ENCODE data around the gene TMEM245. TPM values are rescaled to one million over a fixed set of nuclear protein-coding genes. Genes with fewer than 3 reads are reported as not detected.
"Not testable (repeated sequence)": the region's sequence is repeated elsewhere in the genome, so short reads cannot be mapped to it uniquely, and the experiment has no call there.

The TMEM245 gene
- total RNA-seq, 1 donor from 2014 or later = 33.7 TPM

- no peak for DNase-seq (ENCODE audit: low spot score)
Measured at GRCh38 chr9:109072133-109072692, 47.5 kb downstream of the TMEM245 start.

GRCh38 chr9:109068764-109069163, 51.0 kb downstream of the TMEM245 start:
- no peak for ATAC-seq

More at GRCh38 chr9:109072133-109072692, 47.5 kb downstream of the TMEM245 start:
- no peak for ATAC-seq

GRCh38 chr9:109064963-109065702, 54.6 kb downstream of the TMEM245 start:
- ATAC-seq (no peak), DNase-seq (ENCODE audit: low spot score) (no peak)

More at GRCh38 chr9:109068764-109069163, 51.0 kb downstream of the TMEM245 start:
- no peak for DNase-seq (ENCODE audit: low spot score)

- DNase-seq (ENCODE audit: low spot score) (no peak), ATAC-seq (no peak)
Measured at GRCh38 chr9:109063760-109064159, 56.0 kb downstream of the TMEM245 start.

GRCh38 chr9:109062543-109062942, 57.2 kb downstream of the TMEM245 start:
- DNase-seq (ENCODE audit: low spot score) = no peak
- no peak for ATAC-seq

- no peak for ATAC-seq
- DNase-seq (ENCODE audit: low spot score) = no peak
Measured at GRCh38 chr9:109060191-109060590, 59.6 kb downstream of the TMEM245 start.

GRCh38 chr9:109053121-109053520, 66.6 kb downstream of the TMEM245 start:
- DNase-seq (ENCODE audit: low spot score); ATAC-seq: not testable (repeated sequence)

GRCh38 chr9:109052416-109052815, 67.3 kb downstream of the TMEM245 start:
- DNase-seq (ENCODE audit: low spot score) (no peak), ATAC-seq (no peak)

- DNase-seq (ENCODE audit: low spot score) (no peak), ATAC-seq (no peak)
Measured at GRCh38 chr9:109051733-109052132, 68.0 kb downstream of the TMEM245 start.

GRCh38 chr9:109050444-109050843, 69.3 kb downstream of the TMEM245 start:
- ATAC-seq (no peak), DNase-seq (ENCODE audit: low spot score) (no peak)

- ATAC-seq (no peak), DNase-seq (ENCODE audit: low spot score) (no peak)
Measured at GRCh38 chr9:109048822-109049221, 70.9 kb downstream of the TMEM245 start.

GRCh38 chr9:109047259-109047658, 72.5 kb downstream of the TMEM245 start:
- no peak for ATAC-seq

GRCh38 chr9:109046346-109046745, 73.4 kb downstream of the TMEM245 start:
- DNase-seq (ENCODE audit: low spot score) = no peak
- no peak for ATAC-seq

More at GRCh38 chr9:109047259-109047658, 72.5 kb downstream of the TMEM245 start:
- DNase-seq (ENCODE audit: low spot score) = no peak

- ATAC-seq (no peak), DNase-seq (ENCODE audit: low spot score) (no peak)
Measured at GRCh38 chr9:109043578-109043977, 76.2 kb downstream of the TMEM245 start.

GRCh38 chr9:109040571-109040970, 79.2 kb downstream of the TMEM245 start:
- ATAC-seq (no peak), DNase-seq (ENCODE audit: low spot score) (no peak)

- no peak for ATAC-seq
- DNase-seq (ENCODE audit: low spot score) = no peak
Measured at GRCh38 chr9:109039539-109039938, 80.2 kb downstream of the TMEM245 start.

- no peak for DNase-seq (ENCODE audit: low spot score)
- ATAC-seq = no peak
Measured at GRCh38 chr9:109037946-109038715, 81.6 kb downstream of the TMEM245 start.

- ATAC-seq = peak; percentile 9
- DNase-seq (ENCODE audit: low spot score) = no peak
Measured at GRCh38 chr9:109036744-109037680, 82.7 kb downstream of the TMEM245 start.

GRCh38 chr9:109035684-109036423, 83.9 kb downstream of the TMEM245 start:
- peak; percentile 96 for ATAC-seq

More at GRCh38 chr9:109035684-109036423, 83.9 kb downstream of the TMEM245 start:
- DNase-seq (ENCODE audit: low spot score) = peak; percentile 84
